Measurements from ENCODE around the gene DLX1. TPM values are rescaled to one million over a fixed set of nuclear protein-coding genes. Genes with fewer than 3 reads are reported as not detected.

The DLX1 gene
- total RNA-seq, 1 donor from 2014 or later = not detected

- Histone ChIP-seq H3K36me3 (no peaks in the 10 kb centered on the region), H3K4me1 (peaks cover 5 to 13% of the 10 kb centered on the region in 2 donors), H3K27me3 (peaks cover 52% of the 10 kb centered on the region), H3K27ac (no peak overlapping the region), H3K4me3 (no peak overlapping the region), H3K9me3 (no peaks in the 10 kb centered on the region)
- intact Hi-C loops (cut with DNase I) = no loop called here
- no peak for TF ChIP-seq CTCF (IDR thresholded peaks at IDR 0.05)
- DNase-seq (ENCODE audit: low spot score in 2 of 2) = no peak
Measured at GRCh38 chr2:172082944-172083627, 2.2 kb upstream of the DLX1 start.

- H3K27ac ChIP-seq = no peak overlapping the region
- H3K27me3 ChIP-seq = peaks cover 59% of the 10 kb centered on the region
- no peaks in the 10 kb centered on the region for H3K9me3 ChIP-seq
- H3K36me3 ChIP-seq = no peaks in the 10 kb centered on the region
- intact Hi-C loops (cut with DNase I) = no loop called here
- DNase-seq (ENCODE audit: low spot score in 2 of 2) = no peak
- H3K4me3 ChIP-seq = peak overlapping the region; percentile 64 to 72
- TF ChIP-seq CTCF (IDR thresholded peaks at IDR 0.05) = no peak
- H3K4me1 ChIP-seq = peaks cover 5 to 13% of the 10 kb centered on the region in 2 donors
Measured at GRCh38 chr2:172083628-172084394, 1.5 kb upstream of the DLX1 start.

- Histone ChIP-seq H3K4me1 (peaks cover 5 to 13% of the 10 kb centered on the region in 2 donors), H3K36me3 (no peaks in the 10 kb centered on the region), H3K4me3 (peak overlapping the region; percentile 64 to 72), H3K9me3 (no peaks in the 10 kb centered on the region), H3K27ac (no peak overlapping the region), H3K27me3 (peaks cover 63% of the 10 kb centered on the region)
- intact Hi-C loops (cut with DNase I) = no loop called here
- TF ChIP-seq CTCF (IDR thresholded peaks at IDR 0.05) = no peak
- DNase-seq (ENCODE audit: low spot score in 2 of 2) = no peak
Measured at GRCh38 chr2:172084395-172084644, 987 bp upstream of the DLX1 start.

GRCh38 chr2:172084645-172085459, 455 bp upstream of the DLX1 start:
- H3K9me3 ChIP-seq = no peaks in the 10 kb centered on the region
- H3K27me3 ChIP-seq = peaks cover 67% of the 10 kb centered on the region
- no peak overlapping the region for H3K27ac ChIP-seq
- intact Hi-C loops (cut with DNase I) = no loop called here
- peak overlapping the region; percentile 64 to 72 for H3K4me3 ChIP-seq
- peak in 1 of 2 donors; percentile 43 for DNase-seq (ENCODE audit: low spot score in 2 of 2)
- no peak for TF ChIP-seq CTCF (IDR thresholded peaks at IDR 0.05)
- H3K36me3 ChIP-seq = no peaks in the 10 kb centered on the region
- H3K4me1 ChIP-seq = peaks cover 5 to 13% of the 10 kb centered on the region in 2 donors

GRCh38 chr2:172086241-172087206, 1.2 kb downstream of the DLX1 start:
- DNase-seq (ENCODE audit: low spot score in 2 of 2) = no peak
- TF ChIP-seq CTCF (IDR thresholded peaks at IDR 0.05) = no peak
- H3K9me3 ChIP-seq = no peaks in the 10 kb centered on the region
- peaks cover 65% of the 10 kb centered on the region for H3K27me3 ChIP-seq
- H3K36me3 ChIP-seq = no peaks in the 10 kb centered on the region
- H3K4me1 ChIP-seq = peaks cover 5 to 13% of the 10 kb centered on the region in 2 donors
- intact Hi-C loops (cut with DNase I) = loop anchor here (2.0 kb wide), 1 partner anchor 16 kb away; the partner anchor contains the start of gene DLX2
- H3K27ac ChIP-seq = no peak overlapping the region
- peak overlapping the region in 1 of 2 donors; percentile 72 for H3K4me3 ChIP-seq

All from ascending aorta (tissue), 2 donors.